Endothelial cell of umbilical vein (primary cell): ENCODE data around the gene ZNF593. TPM values are rescaled to one million over a fixed set of nuclear protein-coding genes. Genes with fewer than 3 reads are reported as not detected.

Experiments used
- BruUV-seq: library from RNA; stranded (reverse); fragments of 400-500 nt; replicated peaks from 2 replicates; lab custom pipeline; 2021; lab: Mats Ljungman, UMichigan
- CTCF ChIA-PET: fragments of 300-600, 350-600 bp; sonication (Branson Sonifier 250); formaldehyde crosslinking; loops from one replicate; lab custom pipeline; 2021; ENCODE audit warnings: antibody characterized with exemption, inconsistent platforms; lab: Charles Lee
- POLR2A ChIA-PET: fragments of 300-600, 350-600 bp; sonication (Branson Sonifier 250); formaldehyde crosslinking; loops from one replicate; lab custom pipeline; 2021; ENCODE audit warnings: antibody characterized with exemption, inconsistent platforms; lab: Charles Lee
- DNase-seq: peaks from one replicate; pipeline ENCODE4 v3.0.0-alpha.2; 2011; ENCODE audit warnings: low read depth, low spot score
- FAIRE-seq: peaks from 2 replicates; lab custom pipeline; 2011; peaks lifted over from hg19 to GRCh38; lab: Jason Lieb, UNC
- H2AFZ ChIP-seq: 2 replicates; pipeline ENCODE4 v1.6.0; 2012; ENCODE audit warnings: low read depth, low read length, control low read depth, inconsistent platforms
- H3K27ac ChIP-seq: 2 replicates; pipeline ENCODE4 v1.5.1; 2011; ENCODE audit warnings: low read depth, mild to moderate bottlenecking, control low read depth, low read length, moderate library complexity; ENCODE audit not compliant: insufficient read depth
- H3K27me3 ChIP-seq, 2 experiments: 2 replicates each; pipeline versions ENCODE4 v1.6.0 to v1.6.1; 2011; ENCODE audit warnings: low read length in 2 of 2, mixed read lengths in 1 of 2; ENCODE audit not compliant: control insufficient read depth in 2 of 2, insufficient read depth in 2 of 2
- H3K36me3 ChIP-seq, 2 experiments: 2 replicates in 1 of 2; 3 replicates in 1 of 2; pipeline ENCODE4 v1.5.1; 2011; ENCODE audit warnings: low read length in 2 of 2, mild to moderate bottlenecking in 1 of 2, moderate library complexity in 1 of 2; ENCODE audit not compliant: control insufficient read depth in 2 of 2, insufficient read depth in 2 of 2; ENCODE audit errors: extremely low read depth in 1 of 2
- H3K4me1 ChIP-seq: 3 replicates; pipeline ENCODE4 v1.5.1; 2011; ENCODE audit warnings: mild to moderate bottlenecking, low read length; ENCODE audit not compliant: control insufficient read depth, insufficient read depth; ENCODE audit errors: extremely low read depth
- H3K4me2 ChIP-seq: 2 replicates; pipeline ENCODE4 v1.6.1; 2011; ENCODE audit warnings: low read length, control low read depth, mixed read lengths; ENCODE audit not compliant: insufficient read depth
- H3K4me3 ChIP-seq, 3 experiments: fragments of 200-600 bp in 1 of 3; sonication (generic), shearing (Covaris generic) in 1 of 3; replicated peaks in 1 of 3; 2 replicates each; pipeline ENCODE4 v1.5.1; 2011 to 2016; ENCODE audit warnings: control low read depth in 3 of 3, low read length in 3 of 3, mild to moderate bottlenecking in 2 of 3, inconsistent platforms in 1 of 3, low read depth in 1 of 3, moderate library complexity in 1 of 3; ENCODE audit not compliant: insufficient read depth in 1 of 3
- H3K79me2 ChIP-seq: 2 replicates; pipeline ENCODE4 v1.6.0; 2012; ENCODE audit warnings: low read length, inconsistent platforms; ENCODE audit not compliant: control insufficient read depth, insufficient read depth
- H3K9ac ChIP-seq: replicated peaks from 2 replicates; pipeline ENCODE3; 2011; ENCODE audit warnings: low read length, control low read depth; ENCODE audit not compliant: insufficient read depth; ENCODE audit errors: extremely low read depth
- H3K9me1 ChIP-seq: replicated peaks from 3 replicates; pipeline ENCODE4 v1.6.0; 2011; ENCODE audit warnings: mild to moderate bottlenecking, low read length; ENCODE audit not compliant: control insufficient read depth, insufficient read depth; ENCODE audit errors: extremely low read depth
- H3K9me3 ChIP-seq: replicated peaks from 2 replicates; pipeline ENCODE4 v1.5.1; 2012; ENCODE audit warnings: low read length, inconsistent platforms; ENCODE audit not compliant: control insufficient read depth, insufficient read depth
- H4K20me1 ChIP-seq: replicated peaks from 2 replicates; pipeline ENCODE3; 2011; ENCODE audit warnings: mild to moderate bottlenecking, low read length; ENCODE audit not compliant: control insufficient read depth, insufficient read depth; ENCODE audit errors: extremely low read depth
- EZH2 ChIP-seq: IDR thresholded peaks from 2 replicates; pipeline ENCODE4 v1.6.1; 2012; ENCODE audit warnings: borderline replicate concordance, low read depth, mild to moderate bottlenecking, moderate library complexity, low read length, inconsistent platforms; ENCODE audit not compliant: severe bottlenecking
- FOS ChIP-seq: IDR thresholded peaks from 2 replicates; pipeline ENCODE4 v1.6.1; 2011; ENCODE audit warnings: mild to moderate bottlenecking, low read length, moderate library complexity, borderline replicate concordance; ENCODE audit not compliant: insufficient read depth
- GATA2 ChIP-seq: IDR thresholded peaks from 2 replicates; pipeline ENCODE4 v1.7.0; 2011; ENCODE audit warnings: low read depth, mild to moderate bottlenecking, moderate library complexity, mixed read lengths, low read length; ENCODE audit not compliant: insufficient read length, insufficient read depth
- JUN ChIP-seq: IDR thresholded peaks from 2 replicates; pipeline ENCODE4 v1.6.1; 2011; ENCODE audit warnings: borderline replicate concordance, low read depth; ENCODE audit not compliant: insufficient read length, insufficient read depth
- MAX ChIP-seq: IDR thresholded peaks from 2 replicates; pipeline ENCODE4 v1.6.1; 2011; ENCODE audit not compliant: insufficient read depth, insufficient read length
- MYC ChIP-seq: IDR thresholded peaks from one replicate; pipeline ENCODE4 v1.6.1; 2011; ENCODE audit warnings: mild to moderate bottlenecking, low read depth, low read length
- POLR2A ChIP-seq: IDR thresholded peaks from 2 replicates; pipeline ENCODE4 v1.6.1; 2012; ENCODE audit warnings: low read depth, mild to moderate bottlenecking, control low read depth, low read length
- POLR2AphosphoS5 ChIP-seq: IDR thresholded peaks from 2 replicates; pipeline ENCODE4 v1.6.1; 2012; ENCODE audit warnings: low read depth, mild to moderate bottlenecking, control low read depth, low read length, moderate library complexity; ENCODE audit not compliant: insufficient read depth
- dilution Hi-C: fragments of 300-500 bp; cut with MboI; formaldehyde crosslinking; loops from one replicate; pipeline ENCODE4 v1.15.0; 2019; ENCODE audit warnings: low sequenced_read_pairs; ENCODE audit not compliant: extremely low pct_ligation_motif_present
- intact Hi-C: fragments of 100-400 bp; cut with micrococcal nuclease; formaldehyde crosslinking; loops from one replicate; pipeline ENCODE4 v1.10.0; 2022
- polyA plus RNA-seq, 4 experiments: library from polyadenylated mRNA; depleted of rRNA in 3 of 4; stranded (reverse) in 3 of 4; unstranded in 1 of 4; fragments of >200 nt; gene quantifications; 2 replicates each; pipeline versions ENCODE4 v1.2.1 to v1.2.3, GENCODE V29; 2011 to 2012; ENCODE audit warnings: missing spikeins in 1 of 4
- total RNA-seq: library from RNA; stranded (reverse); gene quantifications from 2 replicates; pipeline ENCODE4 v1.2.3, GENCODE V29; 2021
- TF ChIP-seq, protein P1 (sequence below), 2 donors: IDR thresholded peaks; 1 replicate in 1 of 2; 2 replicates in 1 of 2; pipeline ENCODE4 v1.5.1; 2011; ENCODE audit warnings: low read length in 2 of 2, mild to moderate bottlenecking in 2 of 2, moderate library complexity in 2 of 2, control low read depth in 1 of 2, inconsistent platforms in 1 of 2, low read depth in 1 of 2; ENCODE audit not compliant: insufficient read depth in 1 of 2; ENCODE audit errors: extremely low read depth in 1 of 2

The ZNF593 gene
- total and polyA plus RNA-seq, 2 donors (not counting 3 experiments of a cell fraction or from before 2014, with no cell fraction given): 30.5 to 71.0 TPM

DNA sequence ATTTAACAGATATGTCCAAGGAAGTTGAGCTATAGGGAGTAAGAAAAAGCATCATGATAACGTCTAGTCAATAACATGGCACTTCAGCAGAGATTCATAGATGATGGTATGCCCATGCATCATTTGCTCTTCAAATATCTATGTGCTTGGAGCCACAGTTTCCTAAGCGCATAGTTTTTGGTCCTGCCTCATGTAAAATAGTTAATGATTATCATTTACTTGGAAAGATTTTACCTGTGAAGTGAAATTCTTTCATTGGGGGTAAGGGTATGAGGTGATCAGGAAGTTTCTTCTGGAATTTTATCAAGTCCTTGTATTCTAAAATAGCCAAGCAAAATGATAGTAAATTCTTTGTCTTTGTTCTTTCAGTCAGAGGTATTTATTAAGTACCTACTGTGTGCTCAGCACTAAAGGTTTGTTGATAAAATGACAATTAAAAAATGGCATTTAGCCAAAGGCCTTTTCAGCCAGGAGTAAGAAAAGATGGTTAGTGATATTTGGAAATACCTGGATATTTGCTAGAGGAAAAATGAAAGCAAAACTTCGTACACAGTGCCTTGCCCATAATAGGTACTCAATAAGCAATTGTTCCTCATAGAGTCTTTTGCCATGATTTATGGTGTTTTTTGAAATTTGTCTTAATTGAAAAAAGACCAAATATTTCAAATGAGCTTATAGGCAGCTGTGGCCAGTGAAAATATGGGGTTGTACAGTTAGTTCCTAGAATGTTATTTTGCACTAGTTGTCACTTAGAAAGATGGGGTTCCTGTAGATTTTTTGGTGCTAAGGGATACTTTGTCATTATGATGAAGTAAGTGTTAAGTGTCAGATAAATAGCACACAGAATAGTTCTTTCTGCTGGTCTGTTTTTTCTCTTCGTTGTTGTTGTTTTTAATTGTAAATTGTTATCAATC is 45.0 kb upstream of the ZNF593 start:
- no peak overlapping the region for H3K9ac ChIP-seq
- ChIA-PET POLR2A (no interaction called here), CTCF (interaction anchor here (0.6 to 7.7 kb wide), 4 partner anchors 14 to 239 kb away, joined by 3 to 47 read pairs (median 20); no protein-coding TSS in a partner anchor)
- dilution Hi-C loops: no loop called here
- no peak for TF ChIP-seq MYC
- TF ChIP-seq FOS: no peak
- no peak for TF ChIP-seq GATA2
- TF ChIP-seq JUN: no peak
- TF ChIP-seq MAX: no peak
- no peak for TF ChIP-seq POLR2AphosphoS5
- TF ChIP-seq POLR2A: no peak
- TF ChIP-seq EZH2: no peak
- TF ChIP-seq, protein P1, sequence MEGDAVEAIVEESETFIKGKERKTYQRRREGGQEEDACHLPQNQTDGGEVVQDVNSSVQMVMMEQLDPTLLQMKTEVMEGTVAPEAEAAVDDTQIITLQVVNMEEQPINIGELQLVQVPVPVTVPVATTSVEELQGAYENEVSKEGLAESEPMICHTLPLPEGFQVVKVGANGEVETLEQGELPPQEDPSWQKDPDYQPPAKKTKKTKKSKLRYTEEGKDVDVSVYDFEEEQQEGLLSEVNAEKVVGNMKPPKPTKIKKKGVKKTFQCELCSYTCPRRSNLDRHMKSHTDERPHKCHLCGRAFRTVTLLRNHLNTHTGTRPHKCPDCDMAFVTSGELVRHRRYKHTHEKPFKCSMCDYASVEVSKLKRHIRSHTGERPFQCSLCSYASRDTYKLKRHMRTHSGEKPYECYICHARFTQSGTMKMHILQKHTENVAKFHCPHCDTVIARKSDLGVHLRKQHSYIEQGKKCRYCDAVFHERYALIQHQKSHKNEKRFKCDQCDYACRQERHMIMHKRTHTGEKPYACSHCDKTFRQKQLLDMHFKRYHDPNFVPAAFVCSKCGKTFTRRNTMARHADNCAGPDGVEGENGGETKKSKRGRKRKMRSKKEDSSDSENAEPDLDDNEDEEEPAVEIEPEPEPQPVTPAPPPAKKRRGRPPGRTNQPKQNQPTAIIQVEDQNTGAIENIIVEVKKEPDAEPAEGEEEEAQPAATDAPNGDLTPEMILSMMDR (IDR thresholded peaks at IDR 0.05; ENCODE audit: extremely low read depth in 1 of 2, insufficient read depth in 1 of 2, low read depth in 1 of 2, low read length in 2 of 2): no peak
- H3K79me2 ChIP-seq: no peaks in the 10 kb centered on the region
- H3K4me1 ChIP-seq: peaks cover 16% of the 10 kb centered on the region
- H3K9me3 ChIP-seq: no peaks in the 10 kb centered on the region
- FAIRE-seq (no peak), DNase-seq (no peak)
- H3K27ac ChIP-seq: no peak overlapping the region
- H2AFZ ChIP-seq: no peak overlapping the region
- H3K9me1 ChIP-seq: peaks cover 2% of the 10 kb centered on the region
- no peaks in the 10 kb centered on the region for H4K20me1 ChIP-seq
- H3K36me3 ChIP-seq: peaks cover 0 to 2% of the 10 kb centered on the region in 2 experiments
- intact Hi-C loops: no loop called here
- no peak overlapping the region for H3K4me2 ChIP-seq
- H3K27me3 ChIP-seq: no peaks in the 10 kb centered on the region
- no peak overlapping the region for H3K4me3 ChIP-seq
- no TSS peak for BruUV-seq
